Measurements from ENCODE around the gene NXPE2. TPM values are rescaled to one million over a fixed set of nuclear protein-coding genes. Genes with fewer than 3 reads are reported as not detected.

Gene NXPE2
- total RNA-seq, 1 experiment from 2014 or later = 0.11 TPM

DNA sequence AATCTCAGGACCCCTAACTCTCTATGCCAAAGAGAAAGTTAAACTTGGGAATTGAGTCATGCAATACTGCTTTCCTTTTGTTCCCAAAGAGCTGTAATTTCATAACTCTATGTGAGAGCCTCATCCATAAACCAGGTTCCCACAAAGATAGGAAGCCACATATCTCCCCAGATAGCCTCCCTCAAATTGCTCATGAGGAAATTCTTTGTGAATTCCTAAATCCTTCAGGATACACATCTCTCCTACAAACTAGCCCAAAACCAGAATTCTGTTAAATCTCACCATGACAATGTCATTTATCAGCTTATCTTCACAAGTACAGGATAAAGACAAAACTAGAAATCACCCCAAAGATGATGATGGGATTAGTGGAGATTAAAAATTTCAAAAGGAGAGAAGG lies 4.7 kb upstream of the NXPE2 start:
- no peaks in the 10 kb centered on the region; the same call in none of the 2 replicates for H3K27me3 Mint-ChIP-seq (ENCODE audit: low read depth)
- Histone ChIP-seq H3K23ac (ENCODE audit: insufficient read length, low read depth, low read length) (no peak overlapping the region), H2BK5ac (ENCODE audit: insufficient read length, low read length) (no peak overlapping the region), H3K18ac (ENCODE audit: insufficient read length, low read depth, low read length) (no peak overlapping the region), H2BK12ac (ENCODE audit: insufficient read length, low read depth, low read length) (no peak overlapping the region), H2BK20ac (ENCODE audit: low read depth, low read length, poor library complexity, severe bottlenecking) (no peak overlapping the region), H2AFZ (ENCODE audit: low read length) (no peak overlapping the region), H3K79me2 (ENCODE audit: insufficient read depth, low read length) (no peaks in the 10 kb centered on the region), H3K56ac (ENCODE audit: insufficient read length, low read depth, low read length) (no peak overlapping the region), H3K4me1 (ENCODE audit: insufficient read depth, low read length) (no peaks in the 10 kb centered on the region), H3K14ac (ENCODE audit: insufficient read depth, low read length) (no peak overlapping the region), H3K9ac (ENCODE audit: extremely low read depth, insufficient read length, low read length) (no peak overlapping the region), H4K91ac (ENCODE audit: insufficient read length, low read depth, low read length) (no peak overlapping the region), H3K4ac (ENCODE audit: low read depth, low read length) (no peak overlapping the region), H3K4me2 (ENCODE audit: insufficient read depth, insufficient read length, low read length) (no peak overlapping the region), H4K5ac (ENCODE audit: insufficient read length, low read depth, low read length) (no peak overlapping the region), H2AK5ac (ENCODE audit: insufficient read length, low read length) (no peak overlapping the region), H3K9me3 (ENCODE audit: control insufficient read depth, low read depth, low read length) (no peaks in the 10 kb centered on the region), H2BK15ac (ENCODE audit: low read depth, low read length) (no peak overlapping the region), H3T11ph (ENCODE audit: low read length) (no peak overlapping the region), H3K79me1 (ENCODE audit: insufficient read depth, low read depth, low read length, poor library complexity, severe bottlenecking) (no peaks in the 10 kb centered on the region), H3K27ac (ENCODE audit: insufficient read length, low read depth, low read length) (no peak overlapping the region), H4K20me1 (ENCODE audit: control insufficient read depth, insufficient read depth, insufficient read length) (no peaks in the 10 kb centered on the region), H3K23me2 (ENCODE audit: insufficient read length, low read depth, low read length, poor library complexity, severe bottlenecking) (no peaks in the 10 kb centered on the region), H2BK120ac (ENCODE audit: low read depth, low read length, poor library complexity, severe bottlenecking) (no peak overlapping the region), H3K27me3 (ENCODE audit: insufficient read depth, low read length) (no peaks in the 10 kb centered on the region), H4K8ac (replicated peaks; ENCODE audit: insufficient read length, low read depth, low read length) (no peak overlapping the region)
- H3K27ac Mint-ChIP-seq = no peak overlapping the region
- H3K4me3 Mint-ChIP-seq = no peak overlapping the region
- H3K36me3 Mint-ChIP-seq (ENCODE audit: insufficient read depth in 1 of 3, low read depth in 3 of 3) = peaks cover 0 to 7% (median 4%) of the 10 kb centered on the region in 3 experiments; a peak in 4 of 7 replicates
- no peak for TF ChIP-seq CTCF (conservative IDR thresholded peaks at IDR 0.05)
- no peak for DNase-seq
- H3K9me3 Mint-ChIP-seq = peaks cover 24 to 28% of the 10 kb centered on the region in 2 experiments
- no peaks in the 10 kb centered on the region for H3K4me1 Mint-ChIP-seq

Data from H9 (cell line).